Panc1 (cell line): ENCODE data around the gene RPS15. TPM values are rescaled to one million over a fixed set of nuclear protein-coding genes. Genes with fewer than 3 reads are reported as not detected.

Experiments
- ATAC-seq: fragments of 200-7000 bp; cut with Tn5 transposase; 2 replicates; pipeline ENCODE4 v1.9.1; 2020; ENCODE audit warnings: mild to moderate bottlenecking, moderate library complexity
- BruUV-seq: library from RNA; stranded (reverse); fragments of 400-500 nt; replicated peaks from 2 replicates; lab custom pipeline; 2021; lab: Mats Ljungman, UMichigan
- CTCF ChIA-PET: fragments of 300-600 bp; sonication (Branson Sonifier 250); formaldehyde crosslinking; loops from one replicate; lab custom pipeline; 2022; ENCODE audit warnings: antibody characterized with exemption; lab: Charles Lee
- POLR2A ChIA-PET: fragments of 300-600 bp; sonication (Branson Sonifier 250); formaldehyde crosslinking; loops from one replicate; lab custom pipeline; 2022; ENCODE audit warnings: antibody characterized with exemption; lab: Charles Lee
- DNase-seq: peaks from one replicate; pipeline ENCODE4 v3.0.0-alpha.2; 2010; ENCODE audit warnings: low read depth, low spot score
- H3K27ac ChIP-seq: 2 replicates; pipeline ENCODE4 v1.5.1; 2011; ENCODE audit warnings: mild to moderate bottlenecking, low read length, inconsistent platforms
- H3K27me3 ChIP-seq: fragments of 200-500 bp; sonication (Bioruptor generic); 2 replicates; pipeline ENCODE4 v1.6.0; 2014; ENCODE audit warnings: low read length, inconsistent platforms; ENCODE audit not compliant: control insufficient read depth, insufficient read depth
- H3K36me3 ChIP-seq: fragments of 200-500 bp; sonication (Bioruptor generic); 2 replicates; pipeline ENCODE4 v1.5.1; 2014; ENCODE audit warnings: inconsistent platforms, mild to moderate bottlenecking, low read length, moderate library complexity; ENCODE audit not compliant: control insufficient read depth, insufficient read depth
- H3K4me1 ChIP-seq: 2 replicates; pipeline ENCODE4 v1.5.1; 2011; ENCODE audit warnings: inconsistent platforms, mild to moderate bottlenecking, low read length, moderate library complexity; ENCODE audit not compliant: control insufficient read depth, insufficient read depth
- H3K4me3 ChIP-seq, 2 experiments: 2 replicates each; pipeline ENCODE4 v1.5.1; 2011 to 2012; ENCODE audit warnings: low read depth in 2 of 2, low read length in 2 of 2, mild to moderate bottlenecking in 2 of 2, inconsistent platforms in 1 of 2, moderate library complexity in 1 of 2
- H3K9me3 ChIP-seq: fragments of 200-500 bp; sonication (Bioruptor generic); 2 replicates; pipeline ENCODE4 v1.5.1; 2014; ENCODE audit warnings: low read depth, mild to moderate bottlenecking, inconsistent platforms, low read length, moderate library complexity; ENCODE audit not compliant: control insufficient read depth, insufficient read depth
- CTCF ChIP-seq: fragments of 450-650 bp; IDR thresholded peaks from 2 replicates; pipeline ENCODE4 v1.5.1; 2017; ENCODE audit warnings: mild to moderate bottlenecking
- POLR2AphosphoS5 ChIP-seq: IDR thresholded peaks from 2 replicates; pipeline ENCODE4 v1.6.1; 2012; ENCODE audit warnings: mild to moderate bottlenecking, low read depth, low read length, moderate library complexity
- REST ChIP-seq, 2 experiments: IDR thresholded peaks; 2 replicates each; pipeline ENCODE4 v1.6.1; 2011 to 2012; ENCODE audit warnings: low read depth in 2 of 2, control low read depth in 1 of 2, low read length in 1 of 2, mild to moderate bottlenecking in 1 of 2, moderate library complexity in 1 of 2; ENCODE audit not compliant: insufficient read depth in 1 of 2
- SIN3A ChIP-seq: IDR thresholded peaks from 2 replicates; pipeline ENCODE4 v1.6.1; 2012; ENCODE audit warnings: low read depth, mild to moderate bottlenecking, low read length, moderate library complexity, borderline replicate concordance; ENCODE audit not compliant: insufficient read depth
- TCF7L2 ChIP-seq: IDR thresholded peaks from 2 replicates; pipeline ENCODE4 v1.6.1; 2011; ENCODE audit warnings: mild to moderate bottlenecking, low read depth, low read length, inconsistent platforms
- in situ Hi-C: cut with HindIII; loops from 2 replicates; pipeline ENCODE4 v1.10.0; 2016; ENCODE audit warnings: low sequenced_read_pairs, low pct_unique_long_range_greater_than_20kb
- intact Hi-C: fragments of 100-400 bp; cut with micrococcal nuclease; formaldehyde crosslinking; loops from one replicate; pipeline ENCODE4 v1.10.0; 2022; ENCODE audit not compliant: unreplicated experiment
- total RNA-seq: library from RNA; stranded (reverse); gene quantifications from one replicate; pipeline ENCODE4 v1.2.1, GENCODE V29; 2021; ENCODE audit not compliant: unreplicated experiment

The RPS15 gene
- total RNA-seq, 1 experiment from 2014 or later, result 1,067 TPM

- intact Hi-C loops, result no loop called here
- Histone ChIP-seq H3K9me3 (no peaks in the 10 kb centered on the region), H3K27ac (no peak overlapping the region), H3K4me3 (no peak overlapping the region), H3K27me3 (no peaks in the 10 kb centered on the region), H3K4me1 (peaks cover 3% of the 10 kb centered on the region), H3K36me3 (no peaks in the 10 kb centered on the region)
- ATAC-seq, result no peak
- BruUV-seq, result no TSS peak
- CTCF ChIA-PET, result no interaction called here
- TF ChIP-seq REST (IDR thresholded peaks at IDR 0.05; ENCODE audit: insufficient read depth in 1 of 2, low read depth in 2 of 2, low read length in 1 of 2) (no peak), TCF7L2 (no peak), SIN3A (no peak), POLR2AphosphoS5 (no peak), CTCF (no peak)
- in situ Hi-C loops, result no loop called here
- no peak for DNase-seq
- POLR2A ChIA-PET, result interaction anchor here (0.6 kb wide), 1 partner anchor 15 kb away, joined by 6 read pairs; no protein-coding TSS in a partner anchor
Observed at GRCh38 chr19:1472231-1473084, 34.3 kb downstream of the RPS15 start.

DNA sequence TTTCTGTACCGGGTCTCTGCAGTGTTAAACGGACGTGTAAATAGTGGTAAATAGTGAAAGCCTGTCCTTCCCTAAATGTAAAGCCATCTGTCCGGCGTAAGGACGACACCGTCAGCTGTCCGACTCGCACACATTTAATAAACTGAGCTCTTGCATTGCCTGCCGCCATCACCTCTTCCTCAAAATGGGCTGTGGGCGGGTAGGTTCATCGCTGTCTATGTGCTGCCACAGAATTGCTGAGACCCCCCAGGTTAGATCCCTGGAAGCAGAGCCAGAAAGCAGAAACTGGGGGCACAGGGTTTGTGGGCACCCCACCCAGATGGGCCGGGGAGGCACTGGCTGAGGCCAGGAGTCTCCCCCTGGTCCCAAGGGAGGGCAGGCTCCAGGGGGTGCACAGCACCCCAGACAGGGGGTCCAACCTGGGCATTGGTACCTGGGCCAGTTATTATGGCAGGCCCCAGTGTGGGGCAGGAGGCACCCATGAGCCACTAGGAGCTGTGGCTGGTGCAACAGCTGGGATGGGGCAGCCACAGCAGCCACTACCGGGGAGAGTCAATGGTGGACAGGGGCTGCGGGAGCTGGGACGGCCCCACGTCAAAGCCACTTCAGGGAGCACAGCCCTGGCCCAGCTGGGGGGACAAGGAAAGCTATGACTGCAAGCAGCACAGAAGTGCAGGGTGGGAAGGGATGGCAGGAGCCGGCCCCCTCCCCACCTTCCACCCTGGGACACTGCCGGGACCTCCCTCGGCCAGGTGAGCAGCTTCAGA lies 35.1 kb downstream of the RPS15 start:
- H3K4me1 ChIP-seq, result peaks cover 4% of the 10 kb centered on the region
- peak; percentile 12; the same call in 1 of the 2 replicates for ATAC-seq
- in situ Hi-C loops (no loop called here), intact Hi-C loops (no loop called here)
- H3K9me3 ChIP-seq, result no peaks in the 10 kb centered on the region
- ChIA-PET CTCF (no interaction called here), POLR2A (no interaction called here)
- H3K27me3 ChIP-seq, result no peaks in the 10 kb centered on the region
- no peak overlapping the region for H3K4me3 ChIP-seq
- H3K27ac ChIP-seq, result no peak overlapping the region
- TF ChIP-seq POLR2AphosphoS5, result no peak
- no peak for TF ChIP-seq TCF7L2
- TF ChIP-seq CTCF, result no peak
- TF ChIP-seq REST (IDR thresholded peaks at IDR 0.05; ENCODE audit: insufficient read depth in 1 of 2, low read depth in 2 of 2, low read length in 1 of 2), result no peak
- TF ChIP-seq SIN3A, result no peak
- DNase-seq, result no peak
- no peaks in the 10 kb centered on the region for H3K36me3 ChIP-seq
- BruUV-seq, result no TSS peak
